Neural cell (in vitro differentiated cells): Measurements from ENCODE around the gene CFAP61. TPM values are rescaled to one million over a fixed set of nuclear protein-coding genes. Genes with fewer than 3 reads are reported as not detected.

Experiments used
- H2AFZ ChIP-seq: fragments of 200-600, 300-800 bp; sonication (generic), shearing (Covaris generic); 2 replicates; pipeline ENCODE4 v1.6.0; 2014; ENCODE audit warnings: low read depth, mild to moderate bottlenecking, antibody characterized with exemption, low read length, moderate library complexity
- H3F3A ChIP-seq: fragments of 200-600 bp; shearing (Covaris generic); 2 replicates; pipeline ENCODE4 v1.6.1; 2016; ENCODE audit warnings: mild to moderate bottlenecking, moderate library complexity, mixed read lengths, antibody characterized with exemption, low read length; ENCODE audit not compliant: insufficient read depth, poor library complexity, severe bottlenecking
- H3K27ac ChIP-seq: fragments of 200-600, 300-800 bp; sonication (generic), shearing (Covaris generic); 2 replicates; pipeline ENCODE4 v1.5.1; 2014; ENCODE audit warnings: mild to moderate bottlenecking, low read length, moderate library complexity
- H3K27me3 ChIP-seq: fragments of 300-800, 200-600 bp; sonication (generic), shearing (Covaris generic); 2 replicates; pipeline ENCODE4 v1.6.0; 2014; ENCODE audit warnings: mild to moderate bottlenecking, low read depth, low read length, moderate library complexity; ENCODE audit not compliant: insufficient read depth
- H3K36me3 ChIP-seq: fragments of 300-800, 200-600 bp; sonication (generic), shearing (Covaris generic); 2 replicates; pipeline ENCODE4 v1.5.1; 2014; ENCODE audit warnings: mild to moderate bottlenecking, antibody characterized with exemption, low read length, moderate library complexity; ENCODE audit not compliant: insufficient read depth
- H3K4me2 ChIP-seq: fragments of 300-800, 200-600 bp; sonication (generic), shearing (Covaris generic); 2 replicates; pipeline ENCODE4 v1.6.0; 2014; ENCODE audit warnings: mild to moderate bottlenecking, low read length
- H3K4me3 ChIP-seq: fragments of 300-800, 200-600 bp; sonication (generic), shearing (Covaris generic); 2 replicates; pipeline ENCODE4 v1.5.1; 2014; ENCODE audit warnings: mild to moderate bottlenecking, low read length, moderate library complexity
- H3K79me2 ChIP-seq: fragments of 200-600 bp; shearing (Covaris generic); replicated peaks from 2 replicates; pipeline ENCODE4 v1.6.0; 2014; ENCODE audit warnings: mild to moderate bottlenecking, low read length, moderate library complexity; ENCODE audit not compliant: insufficient read depth
- H3K9ac ChIP-seq: fragments of 300-800, 200-600 bp; sonication (generic), shearing (Covaris generic); 2 replicates; pipeline ENCODE4 v1.6.1; 2016; ENCODE audit warnings: mild to moderate bottlenecking, low read length, mixed read lengths
- H3K9me2 ChIP-seq: fragments of 200-600 bp; shearing (Covaris generic); 2 replicates; pipeline ENCODE4 v1.6.1; 2016; ENCODE audit warnings: mild to moderate bottlenecking, low read length, mixed read lengths; ENCODE audit not compliant: insufficient read depth
- H3K9me3 ChIP-seq: fragments of 200-600, 300-800 bp; sonication (generic), shearing (Covaris generic); 2 replicates; pipeline ENCODE4 v1.6.1; 2016; ENCODE audit warnings: mild to moderate bottlenecking, mixed run types, low read length, moderate library complexity, mixed read lengths
- H4K20me1 ChIP-seq: fragments of 200-600 bp; shearing (Covaris generic); 2 replicates; pipeline ENCODE4 v1.6.1; 2016; ENCODE audit warnings: mild to moderate bottlenecking, mixed run types; ENCODE audit not compliant: insufficient read depth
- CTCF ChIP-seq: fragments of 450-650 bp; IDR thresholded peaks from 2 replicates; pipeline ENCODE4 v1.5.1; 2014; ENCODE audit warnings: antibody characterized with exemption, mild to moderate bottlenecking, moderate library complexity; ENCODE audit not compliant: poor library complexity, severe bottlenecking
- EP300 ChIP-seq: fragments of 450-650 bp; conservative IDR thresholded peaks from 2 replicates; pipeline ENCODE4 v1.6.1; 2014; ENCODE audit warnings: antibody characterized with exemption, mild to moderate bottlenecking, moderate library complexity; ENCODE audit not compliant: poor library complexity, severe bottlenecking
- EZH2 ChIP-seq: fragments of 200-600, 300-800 bp; shearing (Covaris generic), sonication (generic); IDR thresholded peaks from 2 replicates; pipeline ENCODE4 v1.6.1; 2014; ENCODE audit warnings: antibody characterized with exemption, low read length, borderline replicate concordance, mild to moderate bottlenecking; ENCODE audit not compliant: insufficient read depth, poor library complexity, severe bottlenecking
- MXI1 ChIP-seq: fragments of 450-650 bp; conservative IDR thresholded peaks from 2 replicates; pipeline ENCODE4 v1.6.1; 2014; ENCODE audit warnings: antibody characterized with exemption, mild to moderate bottlenecking; ENCODE audit not compliant: poor library complexity, severe bottlenecking
- POLR2AphosphoS5 ChIP-seq: IDR thresholded peaks from 2 replicates; pipeline ENCODE4 v1.6.1; 2012
- RAD21 ChIP-seq: fragments of 450-650 bp; conservative IDR thresholded peaks from 2 replicates; pipeline ENCODE4 v1.6.1; 2014; ENCODE audit warnings: antibody characterized with exemption, mild to moderate bottlenecking, moderate library complexity
- REST ChIP-seq: IDR thresholded peaks from 2 replicates; pipeline ENCODE4 v1.6.1; 2012; ENCODE audit warnings: borderline replicate concordance
- SMC3 ChIP-seq: fragments of 450-650 bp; conservative IDR thresholded peaks from 2 replicates; pipeline ENCODE4 v1.6.1; 2014; ENCODE audit warnings: antibody characterized with exemption, mild to moderate bottlenecking, moderate library complexity; ENCODE audit not compliant: poor library complexity
- TAF1 ChIP-seq: IDR thresholded peaks from 2 replicates; pipeline ENCODE4 v1.6.1; 2012; ENCODE audit warnings: low read depth
- polyA plus RNA-seq: library from polyadenylated mRNA; depleted of rRNA; stranded (reverse); fragments of >200 nt; gene quantifications from 2 replicates; pipeline ENCODE4 v1.2.3, GENCODE V29; 2014

The CFAP61 gene
- polyA plus RNA-seq, 1 donor from 2014 or later = 0.42 TPM

- no peaks in the 10 kb centered on the region for H3K9me2 ChIP-seq
- H3K27me3 ChIP-seq = no peaks in the 10 kb centered on the region
- H3K36me3 ChIP-seq = no peaks in the 10 kb centered on the region
- no peak overlapping the region for H3K4me3 ChIP-seq
- TF ChIP-seq MXI1 (no peak), REST (no peak), POLR2AphosphoS5 (no peak), EZH2 (no peak)
- H3K9ac ChIP-seq = no peak overlapping the region
- no peak overlapping the region for H2AFZ ChIP-seq
- H3K79me2 ChIP-seq = no peaks in the 10 kb centered on the region
- H3F3A ChIP-seq = no peaks in the 10 kb centered on the region
- no peak overlapping the region for H3K4me2 ChIP-seq
- no peak overlapping the region for H3K27ac ChIP-seq
- H4K20me1 ChIP-seq = no peaks in the 10 kb centered on the region
- H3K9me3 ChIP-seq = no peaks in the 10 kb centered on the region
Measured at GRCh38 chr20:20391766-20392165, 339.4 kb downstream of the CFAP61 start.

- Histone ChIP-seq H3K27ac (no peak overlapping the region), H3K4me3 (no peak overlapping the region), H4K20me1 (no peaks in the 10 kb centered on the region), H3K9me3 (no peaks in the 10 kb centered on the region), H3K79me2 (no peaks in the 10 kb centered on the region), H3K9ac (no peak overlapping the region), H3K27me3 (no peaks in the 10 kb centered on the region), H3K4me2 (no peak overlapping the region), H3K9me2 (no peaks in the 10 kb centered on the region), H3K36me3 (no peaks in the 10 kb centered on the region), H2AFZ (no peak overlapping the region), H3F3A (no peaks in the 10 kb centered on the region)
- no peak for TF ChIP-seq RAD21
- no peak for TF ChIP-seq REST
- no peak for TF ChIP-seq SMC3
- no peak for TF ChIP-seq EP300
- TF ChIP-seq POLR2AphosphoS5 = no peak
- TF ChIP-seq TAF1 = no peak
- TF ChIP-seq CTCF = no peak
- TF ChIP-seq EZH2 = no peak
- TF ChIP-seq MXI1 = no peak
Measured at GRCh38 chr20:20393207-20394120, 341.1 kb downstream of the CFAP61 start.
